Activated T-cell treated with anti-CD3 and anti-CD28 coated beads for 1 hour (primary cell): ENCODE data around the gene RWDD2A.

ENCODE experiments used
- DNase-seq: peaks from one replicate; pipeline ENCODE4 v3.0.0-alpha.2; 2020; ENCODE audit warnings: low read depth

Gene RWDD2A

DNA sequence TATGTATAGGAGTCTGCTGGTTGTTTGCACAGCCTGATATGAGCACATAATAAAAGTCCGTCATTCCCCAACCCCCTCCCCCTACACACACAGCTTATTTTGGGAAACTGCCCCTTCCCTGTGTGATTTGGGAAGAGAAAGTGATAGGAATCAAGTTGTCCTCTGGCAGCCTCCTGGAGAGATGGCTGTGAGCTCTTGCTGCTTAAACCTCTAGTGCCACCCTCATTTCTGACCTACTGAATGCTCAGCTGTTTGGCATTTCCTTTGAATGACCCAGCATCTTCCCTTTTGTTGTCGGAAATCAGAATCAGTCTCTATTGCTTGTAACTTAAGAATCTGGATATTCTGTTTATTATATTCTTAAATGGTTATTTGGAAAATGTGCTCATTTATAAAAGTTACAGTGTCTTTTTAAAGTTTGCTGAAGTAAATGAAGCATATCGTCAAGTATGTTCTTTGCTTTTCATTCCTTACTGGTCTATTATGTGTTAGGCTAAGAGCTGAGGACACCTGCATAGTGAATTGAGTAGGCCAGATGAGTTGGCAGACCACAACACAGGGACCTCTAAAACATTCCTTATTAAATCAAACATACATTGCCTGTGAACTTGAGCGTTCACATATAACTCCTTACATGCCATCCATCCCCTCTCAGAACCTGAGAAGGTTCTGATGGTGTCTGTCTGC, 5.5 kb downstream of the RWDD2A start:
- DNase-seq = no peak

DNA sequence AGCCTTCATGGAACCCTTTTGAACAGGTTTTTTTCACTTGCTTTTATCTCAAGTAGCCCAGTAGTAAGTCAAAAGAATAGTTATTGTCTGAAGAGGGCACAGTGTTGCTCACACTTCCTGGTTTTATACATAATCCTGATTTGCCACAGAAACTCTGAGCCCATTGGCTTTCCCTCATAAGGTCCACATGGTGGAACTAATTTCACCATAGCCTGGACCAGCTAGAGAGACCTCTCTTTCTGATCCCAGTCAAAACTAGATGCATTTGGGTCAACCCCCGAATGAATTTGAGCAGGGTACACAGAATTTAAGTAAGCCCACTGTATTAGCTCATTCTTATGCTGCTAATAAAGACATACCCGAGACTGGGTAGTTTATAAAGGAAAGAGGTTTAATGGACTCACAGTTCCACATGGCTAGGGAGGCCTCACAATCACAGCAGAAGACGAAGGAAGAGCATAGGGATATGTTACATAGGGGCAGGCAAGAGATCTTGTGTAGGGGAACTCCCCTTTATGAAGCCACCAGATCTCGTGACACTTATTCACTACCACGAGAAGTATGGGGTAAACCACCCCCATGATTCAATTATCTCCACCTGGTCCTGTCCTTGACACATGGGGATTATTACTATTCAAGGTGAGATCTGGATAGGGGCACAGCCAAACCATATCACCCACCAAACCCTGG, 6.2 kb downstream of the RWDD2A start:
- no peak for DNase-seq

DNA sequence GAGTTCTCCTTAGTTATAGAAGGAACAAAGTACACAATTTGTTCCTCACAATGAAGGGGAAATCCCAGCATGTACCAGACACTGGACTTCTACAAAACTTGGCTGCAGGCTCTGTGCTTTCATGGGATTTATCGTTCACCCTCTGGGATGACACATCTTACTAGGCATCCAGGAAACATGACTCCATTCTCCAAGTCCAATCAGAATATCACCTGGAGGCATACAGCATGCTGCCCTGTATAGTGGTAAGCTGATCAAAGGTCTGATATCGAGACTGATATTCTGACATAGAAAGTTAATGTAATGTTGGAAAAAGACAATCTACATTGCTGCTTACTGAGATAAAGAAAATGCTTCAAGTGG, 6.7 kb downstream of the RWDD2A start:
- DNase-seq = no peak

DNA sequence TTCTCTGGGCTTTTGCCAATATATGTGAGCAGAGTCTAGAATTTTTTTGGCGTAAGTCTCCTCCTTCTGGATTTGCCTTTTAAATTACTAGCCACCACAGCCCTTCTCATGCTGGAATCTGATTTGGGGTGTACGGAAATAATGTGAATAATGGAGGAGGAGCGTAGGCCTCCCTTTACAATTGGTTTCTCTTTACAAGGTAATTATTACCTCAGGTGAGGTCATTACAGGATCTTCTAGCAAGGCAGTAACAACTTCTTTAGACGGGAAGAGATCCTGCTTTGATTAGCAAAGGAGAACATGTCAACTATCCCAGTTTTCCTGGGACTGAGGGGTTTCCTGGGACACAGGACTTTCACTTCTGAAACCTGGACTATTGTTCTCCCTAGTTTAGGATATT, 8.9 kb downstream of the RWDD2A start:
- DNase-seq = no peak

DNA sequence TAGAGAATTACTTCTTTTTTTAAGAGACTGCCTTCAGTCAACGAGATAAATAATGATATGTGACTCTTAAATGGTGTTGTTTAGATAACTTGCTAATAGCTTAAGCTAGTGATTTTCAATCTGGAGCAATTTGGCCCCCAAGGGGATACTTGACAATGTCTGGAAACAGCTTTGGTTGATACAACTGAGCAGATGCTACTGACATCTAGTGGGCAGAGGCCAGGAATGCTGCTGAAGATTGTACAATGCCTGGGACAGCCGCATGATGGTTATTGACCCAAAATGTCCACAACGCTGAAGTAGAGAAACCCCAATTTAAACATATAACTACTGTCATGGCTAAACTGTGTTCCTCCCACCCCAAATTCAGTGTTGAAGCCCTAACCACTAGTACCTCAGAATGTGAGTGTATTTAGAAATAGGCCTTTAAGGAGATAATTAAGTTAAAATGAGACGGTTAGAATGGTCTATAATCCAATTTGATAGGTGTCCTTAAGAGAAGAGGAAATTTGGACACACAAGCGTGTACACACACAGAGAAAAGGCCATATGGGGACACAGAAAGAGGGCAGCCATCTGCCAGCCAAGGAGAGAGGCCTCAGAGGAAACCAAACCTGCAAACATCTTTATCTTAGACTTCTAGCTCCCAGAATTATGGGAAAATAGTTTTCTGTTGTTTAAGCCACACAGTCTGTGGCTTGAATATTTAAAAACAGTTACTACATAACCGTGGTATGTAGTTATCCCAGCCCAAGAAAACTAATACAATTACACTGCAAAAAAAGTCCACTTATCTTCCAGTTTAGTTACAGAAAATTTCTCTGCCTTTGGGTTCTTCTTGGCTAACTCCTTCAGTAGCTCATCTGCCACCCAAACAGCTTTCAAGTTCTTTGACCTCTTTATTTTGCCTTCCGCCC, 22.2 kb downstream of the RWDD2A start:
- DNase-seq = peak; percentile 22

DNA sequence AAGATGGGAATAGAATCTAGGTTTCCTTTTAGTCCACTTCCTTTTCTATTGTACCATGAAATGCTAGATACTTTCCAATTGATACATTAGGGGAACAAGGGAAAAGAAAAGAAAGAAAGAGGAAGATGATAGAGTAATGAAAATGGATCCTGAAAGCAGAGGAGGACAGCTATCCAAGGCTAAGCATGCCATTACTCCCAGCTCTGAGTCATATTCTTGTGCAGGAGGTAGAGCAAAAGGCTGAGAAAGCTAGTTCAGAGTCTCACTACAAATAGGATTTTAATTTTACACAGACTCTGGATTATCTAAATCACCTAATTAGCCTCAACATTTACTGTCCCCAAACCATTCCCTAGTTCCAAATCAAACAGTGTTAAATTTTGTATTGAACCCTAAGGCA, 23.6 kb downstream of the RWDD2A start:
- DNase-seq = no peak

DNA sequence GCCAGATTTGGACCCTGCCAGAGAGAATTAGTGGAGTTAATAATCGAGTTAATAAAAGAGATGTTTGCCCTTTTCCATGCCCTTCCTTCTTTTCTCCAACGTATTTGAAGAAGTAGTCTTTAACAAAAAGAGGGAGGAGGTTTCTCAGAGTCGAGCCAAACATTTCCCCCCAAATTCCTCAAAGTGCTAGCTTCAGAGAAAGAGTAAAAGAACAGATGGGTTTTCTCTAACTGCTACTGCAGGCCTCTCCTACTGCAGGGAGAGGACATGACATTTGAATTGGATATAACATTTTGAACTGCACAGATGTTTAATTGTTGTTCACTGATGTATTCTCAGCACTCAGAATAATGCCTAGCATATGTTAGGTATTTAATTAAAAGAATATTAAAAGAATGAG, 25.5 kb downstream of the RWDD2A start:
- no peak for DNase-seq

DNA sequence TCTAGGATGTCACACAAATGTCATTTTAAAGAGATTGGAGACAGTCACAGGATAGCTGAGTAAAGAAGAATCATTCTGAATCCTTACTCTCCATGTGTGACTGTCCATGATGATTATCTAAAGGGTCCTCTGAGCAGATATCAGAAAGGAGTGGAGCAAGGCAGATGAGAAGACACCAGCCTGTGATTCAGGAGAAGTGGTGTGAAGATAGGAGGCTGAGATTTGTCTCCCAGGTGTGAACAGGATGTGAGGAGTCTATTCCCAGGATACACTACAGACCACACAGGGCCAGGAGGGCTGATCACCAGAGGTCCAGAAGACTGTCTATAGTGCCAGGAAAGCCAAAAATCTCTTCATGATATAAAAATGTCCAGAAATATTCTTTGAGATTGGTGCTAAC, 27.0 kb downstream of the RWDD2A start:
- DNase-seq = no peak

DNA sequence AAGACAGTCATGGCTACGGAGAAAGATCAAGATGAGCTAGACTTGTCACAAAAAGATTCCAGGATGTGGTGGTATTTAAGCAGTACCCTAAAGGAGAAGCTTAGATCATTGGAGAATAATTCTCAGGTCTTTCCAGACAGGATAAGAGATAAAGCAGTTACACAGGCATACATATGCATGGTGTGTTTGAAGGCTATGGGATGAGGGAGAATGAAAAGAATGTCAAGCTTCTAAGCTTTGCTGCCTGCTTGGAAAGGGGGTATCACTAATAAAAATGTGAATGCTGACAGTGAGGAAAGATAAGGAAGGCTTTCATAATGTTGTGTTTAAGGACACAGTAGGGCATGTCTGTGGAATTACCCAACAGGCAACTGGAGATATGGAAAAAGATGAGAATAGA, 28.1 kb downstream of the RWDD2A start:
- DNase-seq = no peak

DNA sequence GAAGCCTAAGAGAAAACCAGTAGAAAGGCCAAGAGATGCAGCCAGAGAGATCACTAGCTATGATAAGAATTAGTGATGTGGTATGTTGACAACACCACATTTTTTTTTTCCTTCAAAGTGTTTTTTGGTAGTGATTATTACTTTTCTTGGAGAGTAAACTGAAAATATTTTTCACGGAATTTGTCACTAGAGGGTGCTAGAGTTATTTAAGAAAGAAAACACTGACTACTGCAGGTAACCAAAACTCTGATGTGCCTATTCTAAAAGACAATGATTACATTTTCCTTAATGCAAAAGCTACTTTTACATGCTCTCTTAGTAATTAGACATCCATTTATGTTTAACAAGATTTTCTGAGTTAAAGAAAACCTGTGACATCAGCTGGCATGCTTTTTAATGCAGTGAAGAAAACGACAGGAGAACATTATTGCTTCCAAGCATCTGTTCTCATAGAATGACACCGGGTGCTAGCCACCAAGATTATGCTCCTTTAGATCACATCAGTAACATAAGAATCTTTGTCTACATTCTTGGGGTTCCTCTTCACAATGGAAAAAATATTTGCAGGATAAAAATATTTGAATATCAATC, 28.8 kb downstream of the RWDD2A start:
- no peak for DNase-seq

DNA sequence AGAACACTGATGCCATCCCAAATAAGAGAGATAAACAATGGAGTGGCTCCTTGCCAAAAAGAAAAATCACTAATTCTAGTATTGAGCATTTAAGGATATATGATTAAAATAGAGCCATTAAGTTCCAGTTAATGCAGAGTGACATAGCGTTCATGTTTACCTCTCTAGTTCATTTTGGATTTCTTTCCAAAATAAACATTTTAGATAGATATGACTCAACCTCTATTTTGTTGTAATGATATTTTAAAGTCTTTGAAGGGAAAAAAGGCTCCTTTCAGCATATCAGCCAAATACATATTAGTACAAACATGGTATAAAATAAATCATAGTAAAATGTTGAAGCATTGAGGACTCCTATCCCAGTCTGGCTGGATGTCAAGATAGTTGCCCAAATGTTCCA, 33.4 kb downstream of the RWDD2A start:
- DNase-seq = no peak

DNA sequence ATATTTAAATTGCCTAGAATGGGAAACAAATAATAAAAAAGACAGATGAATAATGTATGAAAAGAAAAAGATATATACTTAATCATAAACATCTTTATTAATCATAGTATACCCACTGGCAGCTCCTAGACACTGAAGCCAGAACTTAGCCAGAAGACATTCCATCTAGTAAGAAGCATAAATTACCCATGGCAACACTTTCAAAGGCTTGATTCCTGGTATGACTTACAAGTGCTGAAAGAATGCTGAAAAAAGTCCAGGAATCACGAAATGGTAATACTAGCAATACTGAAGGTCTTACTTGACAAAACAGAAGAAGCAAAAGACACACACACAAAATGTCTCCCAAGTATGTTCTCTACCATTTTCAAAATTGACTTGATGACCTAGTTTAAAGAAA, 38.0 kb downstream of the RWDD2A start:
- no peak for DNase-seq

DNA sequence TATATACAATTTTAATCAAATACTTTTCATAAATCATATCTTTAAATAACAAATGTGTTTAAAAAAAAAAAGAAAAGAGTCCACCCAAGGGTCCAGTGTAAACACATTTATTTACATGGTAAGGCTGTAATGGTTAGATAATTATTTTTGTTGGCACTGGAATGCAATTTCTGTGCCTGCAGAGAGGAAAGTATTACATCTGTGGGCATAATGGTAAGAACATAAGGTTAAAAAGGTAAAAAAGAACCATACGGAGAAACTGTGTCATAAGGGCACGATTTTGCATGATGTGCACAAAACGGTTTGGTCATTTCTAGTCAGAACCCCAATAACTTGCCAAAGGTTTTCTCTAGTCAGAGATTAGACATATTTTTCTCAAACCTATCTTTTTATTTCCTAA, 54.3 kb downstream of the RWDD2A start:
- DNase-seq = no peak
